A673 (cell line): Measurements from ENCODE around the gene STAMBP. TPM values are rescaled to one million over a fixed set of nuclear protein-coding genes. Genes with fewer than 3 reads are reported as not detected.

Experiments
- BruUV-seq: library from RNA; stranded (reverse); fragments of 400-500 nt; replicated peaks from 2 replicates; lab custom pipeline; 2021; lab: Mats Ljungman, UMichigan
- CTCF ChIA-PET: fragments of 300-600 bp; sonication (Branson Sonifier 250); formaldehyde crosslinking; loops from one replicate; lab custom pipeline; 2022; ENCODE audit warnings: antibody characterized with exemption; lab: Charles Lee
- POLR2A ChIA-PET: fragments of 300-600 bp; sonication (Branson Sonifier 250); formaldehyde crosslinking; loops from one replicate; lab custom pipeline; 2022; ENCODE audit warnings: antibody characterized with exemption; ENCODE audit not compliant: low non-redundant PET; lab: Charles Lee
- DNase-seq: peaks from one replicate; pipeline ENCODE4 v3.0.0-alpha.2; 2015; ENCODE audit warnings: low spot score
- H3K27ac ChIP-seq: fragments of 200-600 bp; sonication (generic); 2 replicates; pipeline ENCODE4 v1.5.1; 2016; ENCODE audit warnings: mixed run types, low read depth, mild to moderate bottlenecking, mixed read lengths, antibody characterized with exemption, low read length; ENCODE audit not compliant: poor library complexity, severe bottlenecking
- H3K27me3 ChIP-seq: fragments of 200-600 bp; sonication (generic); replicated peaks from 2 replicates; pipeline ENCODE4 v1.6.1; 2017; ENCODE audit warnings: mixed run types, low read depth, mild to moderate bottlenecking, mixed read lengths, antibody characterized with exemption, low read length; ENCODE audit not compliant: insufficient read depth, poor library complexity
- H3K36me3 ChIP-seq: fragments of 200-600 bp; sonication (generic); 2 replicates; pipeline ENCODE4 v1.6.1; 2016; ENCODE audit warnings: mixed run types, mild to moderate bottlenecking, mixed read lengths, antibody characterized with exemption, low read length; ENCODE audit not compliant: insufficient read depth, poor library complexity, severe bottlenecking
- H3K4me1 ChIP-seq: fragments of 200-600 bp; sonication (generic); 2 replicates; pipeline ENCODE4 v1.6.1; 2017; ENCODE audit warnings: mixed run types, mild to moderate bottlenecking, mixed read lengths, antibody characterized with exemption, low read length; ENCODE audit not compliant: insufficient read depth, poor library complexity, severe bottlenecking
- H3K4me3 ChIP-seq: fragments of 200-600 bp; sonication (generic); 2 replicates; pipeline ENCODE4 v1.5.1; 2016; ENCODE audit warnings: low read depth, mixed run types, mild to moderate bottlenecking, mixed read lengths, low read length; ENCODE audit not compliant: poor library complexity, severe bottlenecking
- H3K9me3 ChIP-seq: fragments of 200-600 bp; sonication (generic); 2 replicates; pipeline ENCODE4 v1.6.1; 2016; ENCODE audit warnings: mixed run types, low read depth, mild to moderate bottlenecking, mixed read lengths, antibody characterized with exemption, low read length; ENCODE audit not compliant: poor library complexity, severe bottlenecking
- EZH2 ChIP-seq: fragments of 200-600 bp; sonication (generic); IDR thresholded peaks from 2 replicates; pipeline ENCODE4 v1.6.1; 2017; ENCODE audit warnings: borderline replicate concordance, low read depth, mild to moderate bottlenecking, mixed read lengths, antibody characterized with exemption, low read length; ENCODE audit not compliant: poor library complexity, severe bottlenecking
- intact Hi-C: fragments of 100-400 bp; cut with micrococcal nuclease; formaldehyde crosslinking; loops from one replicate; pipeline ENCODE4 v1.10.0; 2022; ENCODE audit not compliant: unreplicated experiment
- total RNA-seq: library from RNA; stranded (reverse); gene quantifications from 2 replicates; pipeline ENCODE4 v1.2.3, GENCODE V29; 2021
- TF ChIP-seq, protein P1 (sequence below): fragments of 300-800, 200-600 bp; sonication (generic); conservative IDR thresholded peaks from 2 replicates; pipeline ENCODE4 v1.5.1; 2017; ENCODE audit warnings: low read depth, mild to moderate bottlenecking, antibody characterized with exemption, low read length, moderate library complexity, mixed read lengths

STAMBP gene
- total RNA-seq, 1 experiment from 2014 or later = 67.1 TPM

DNA sequence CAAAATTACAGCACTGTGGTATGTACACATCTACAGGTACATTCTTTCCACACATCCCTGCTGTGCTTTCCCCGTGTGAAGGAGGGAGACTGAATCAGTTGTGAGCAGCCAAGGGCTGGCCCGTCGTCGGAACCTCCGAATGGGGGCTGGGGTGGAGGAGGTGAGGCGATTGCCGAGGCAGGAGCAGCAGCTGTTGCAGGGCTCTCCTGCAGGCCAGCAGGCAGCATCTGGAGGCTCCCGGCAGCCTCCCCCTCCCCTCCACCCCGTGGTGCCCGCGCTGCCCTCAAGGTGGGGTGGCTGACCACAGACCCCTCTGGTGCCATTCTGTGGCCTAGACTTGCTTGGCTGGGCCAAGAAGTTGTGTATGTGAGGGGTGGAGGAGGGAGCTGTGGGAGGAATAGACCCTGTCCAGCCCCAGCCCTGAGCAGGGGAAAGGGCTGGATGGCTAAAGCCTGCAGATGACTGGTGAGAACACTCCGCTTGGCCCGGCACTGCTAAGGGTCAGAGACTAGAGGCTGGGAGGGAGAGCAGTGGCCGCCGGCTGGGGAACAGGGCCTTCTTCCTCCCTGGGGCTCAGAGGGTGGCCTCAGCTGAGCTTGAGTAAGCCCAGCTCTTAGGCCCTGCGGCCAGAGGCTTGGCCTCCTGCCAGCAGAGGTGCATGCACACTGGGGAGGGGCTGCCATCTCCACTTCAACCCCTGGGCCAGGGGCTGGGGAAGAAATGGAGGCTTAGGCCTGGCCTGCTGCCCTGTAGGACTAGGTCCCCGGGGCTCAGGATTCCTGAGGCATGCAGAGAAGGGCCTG, 7.6 kb downstream of the STAMBP start:
- TF ChIP-seq, protein P1, sequence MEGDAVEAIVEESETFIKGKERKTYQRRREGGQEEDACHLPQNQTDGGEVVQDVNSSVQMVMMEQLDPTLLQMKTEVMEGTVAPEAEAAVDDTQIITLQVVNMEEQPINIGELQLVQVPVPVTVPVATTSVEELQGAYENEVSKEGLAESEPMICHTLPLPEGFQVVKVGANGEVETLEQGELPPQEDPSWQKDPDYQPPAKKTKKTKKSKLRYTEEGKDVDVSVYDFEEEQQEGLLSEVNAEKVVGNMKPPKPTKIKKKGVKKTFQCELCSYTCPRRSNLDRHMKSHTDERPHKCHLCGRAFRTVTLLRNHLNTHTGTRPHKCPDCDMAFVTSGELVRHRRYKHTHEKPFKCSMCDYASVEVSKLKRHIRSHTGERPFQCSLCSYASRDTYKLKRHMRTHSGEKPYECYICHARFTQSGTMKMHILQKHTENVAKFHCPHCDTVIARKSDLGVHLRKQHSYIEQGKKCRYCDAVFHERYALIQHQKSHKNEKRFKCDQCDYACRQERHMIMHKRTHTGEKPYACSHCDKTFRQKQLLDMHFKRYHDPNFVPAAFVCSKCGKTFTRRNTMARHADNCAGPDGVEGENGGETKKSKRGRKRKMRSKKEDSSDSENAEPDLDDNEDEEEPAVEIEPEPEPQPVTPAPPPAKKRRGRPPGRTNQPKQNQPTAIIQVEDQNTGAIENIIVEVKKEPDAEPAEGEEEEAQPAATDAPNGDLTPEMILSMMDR = no peak
- no peaks in the 10 kb centered on the region for H3K27me3 ChIP-seq
- BruUV-seq = no TSS peak
- H3K4me3 ChIP-seq = no peak overlapping the region
- ChIA-PET POLR2A (no interaction called here), CTCF (no interaction called here)
- H3K27ac ChIP-seq = no peak overlapping the region
- DNase-seq = no peak
- intact Hi-C loops = no loop called here
- peaks cover 40% of the 10 kb centered on the region for H3K36me3 ChIP-seq
- no peaks in the 10 kb centered on the region for H3K9me3 ChIP-seq
- H3K4me1 ChIP-seq = peaks cover 3% of the 10 kb centered on the region

DNA sequence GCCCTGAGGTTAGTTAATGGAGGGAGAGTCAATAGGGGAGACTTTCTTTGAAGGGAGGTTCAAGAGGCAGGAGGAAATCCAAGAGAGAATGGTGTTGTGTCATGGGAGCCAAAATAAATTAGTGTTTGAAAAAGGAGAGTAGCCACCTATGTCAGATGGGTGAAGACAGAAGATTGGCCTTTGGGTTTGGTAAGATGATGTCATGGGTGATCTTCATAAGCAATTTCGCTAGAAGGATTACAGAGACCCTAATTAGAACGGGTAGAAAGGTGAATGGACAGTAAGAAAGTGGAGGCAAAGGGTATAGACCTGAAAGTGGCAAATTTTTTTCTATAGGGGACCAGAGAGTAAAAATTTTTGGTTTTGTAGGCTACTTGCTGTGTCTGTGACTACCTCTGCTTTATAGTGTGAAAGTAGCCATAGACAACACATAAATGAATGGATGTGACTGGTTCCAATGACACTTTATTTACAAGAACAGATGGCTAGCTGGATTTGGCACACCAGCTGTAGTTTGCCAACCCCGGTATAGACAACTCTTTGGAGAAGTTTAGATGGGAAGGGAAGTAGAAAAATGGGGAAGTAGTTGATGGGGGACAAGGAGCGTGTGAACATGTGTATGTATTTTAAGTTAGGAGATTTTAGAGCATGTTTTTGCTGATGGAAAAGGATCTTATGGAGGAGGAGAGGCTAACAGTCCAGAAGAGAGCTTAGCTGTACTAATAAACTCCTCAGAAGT, 9.3 kb downstream of the STAMBP start:
- DNase-seq = no peak
- Histone ChIP-seq H3K4me3 (no peak overlapping the region), H3K4me1 (no peaks in the 10 kb centered on the region), H3K36me3 (peaks cover 27% of the 10 kb centered on the region), H3K27me3 (no peaks in the 10 kb centered on the region), H3K9me3 (no peaks in the 10 kb centered on the region), H3K27ac (no peak overlapping the region)
- ChIA-PET POLR2A (no interaction called here), CTCF (no interaction called here)
- TF ChIP-seq, protein P1 = no peak
- TF ChIP-seq EZH2 = no peak
- intact Hi-C loops = no loop called here
- no TSS peak for BruUV-seq

DNA sequence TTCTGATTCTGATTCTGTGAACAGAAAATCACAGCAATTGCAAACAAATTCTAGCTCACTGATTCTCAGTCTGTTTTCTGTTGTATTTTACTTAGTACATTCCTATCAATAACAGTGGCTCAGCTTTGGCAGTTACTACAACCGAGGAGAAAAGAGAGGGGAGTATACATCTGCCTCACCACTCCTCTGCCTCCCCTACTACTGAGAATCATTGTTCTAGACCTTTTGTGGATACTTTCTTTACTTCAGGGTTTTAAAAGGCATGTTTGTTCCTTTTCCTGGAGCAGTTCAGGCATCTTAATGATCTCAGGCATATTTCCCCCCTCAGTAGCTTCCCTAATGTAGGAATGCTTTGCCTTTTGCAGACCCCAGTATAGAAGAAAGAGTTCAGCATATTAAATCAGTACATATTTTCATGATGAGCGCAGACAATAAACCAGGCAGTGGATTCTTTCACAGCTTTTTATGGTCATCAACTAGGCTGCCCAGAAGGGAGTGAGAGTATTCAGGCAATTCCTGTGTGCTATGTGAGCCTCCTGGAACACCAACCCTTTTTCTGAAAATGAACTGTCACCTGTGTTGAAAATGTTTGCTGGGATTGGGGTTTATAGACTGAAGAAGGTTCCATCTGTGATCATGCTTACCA, 10.3 kb downstream of the STAMBP start:
- ChIA-PET POLR2A (no interaction called here), CTCF (no interaction called here)
- no peaks in the 10 kb centered on the region for H3K27me3 ChIP-seq
- no peak for DNase-seq
- BruUV-seq = no TSS peak
- intact Hi-C loops = no loop called here
- no peaks in the 10 kb centered on the region for H3K4me1 ChIP-seq
- no peak overlapping the region for H3K4me3 ChIP-seq
- H3K27ac ChIP-seq = no peak overlapping the region
- H3K9me3 ChIP-seq = no peaks in the 10 kb centered on the region
- peaks cover 26% of the 10 kb centered on the region for H3K36me3 ChIP-seq
- TF ChIP-seq, protein P1 = no peak
- no peak for TF ChIP-seq EZH2
